NCI-H82 treated with DMSO at 0.1 percent for 48 hours (cell line): ENCODE measurements around the gene KCND3.

Experiments used
- DNase-seq: peaks from one replicate; lab custom pipeline; 2025; ENCODE audit not compliant: unreplicated experiment; lab: John Stamatoyannopoulos, UW

Gene KCND3

DNA sequence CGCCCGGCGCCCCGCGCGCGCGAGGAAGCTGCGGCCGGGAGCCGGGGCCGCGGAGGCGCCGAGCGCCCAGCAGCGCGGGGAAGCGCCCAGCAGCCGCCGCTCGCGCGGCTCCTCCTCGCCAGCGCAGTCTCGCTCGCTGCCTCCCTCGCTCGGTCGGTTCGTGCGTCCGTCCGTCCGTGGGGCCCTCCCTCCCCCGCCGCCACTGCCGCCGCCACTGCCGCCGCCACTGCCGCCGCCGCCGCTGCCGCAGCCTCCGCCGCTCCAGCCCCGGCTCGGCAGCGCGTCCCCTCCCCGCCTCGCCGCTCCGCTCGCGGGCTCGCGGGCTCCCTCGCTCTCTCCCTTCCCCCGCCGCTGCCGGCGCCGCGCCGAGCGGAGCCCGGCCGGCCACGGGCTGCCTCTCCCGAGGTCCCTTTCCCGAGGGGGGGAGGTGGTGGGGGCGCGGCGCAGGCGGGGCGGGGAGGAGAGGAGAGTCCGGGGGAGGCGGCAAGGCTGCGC is at the start of gene KCND3:
Gene KCND3, minus strand, starts transcription at position 138 of the 495 bp plus-strand sequence.
- DNase-seq: no peak

GRCh38 chr1:112034277-112034676 is 44.8 kb upstream of the KCND3 start:
- DNase-seq: no peak

DNA sequence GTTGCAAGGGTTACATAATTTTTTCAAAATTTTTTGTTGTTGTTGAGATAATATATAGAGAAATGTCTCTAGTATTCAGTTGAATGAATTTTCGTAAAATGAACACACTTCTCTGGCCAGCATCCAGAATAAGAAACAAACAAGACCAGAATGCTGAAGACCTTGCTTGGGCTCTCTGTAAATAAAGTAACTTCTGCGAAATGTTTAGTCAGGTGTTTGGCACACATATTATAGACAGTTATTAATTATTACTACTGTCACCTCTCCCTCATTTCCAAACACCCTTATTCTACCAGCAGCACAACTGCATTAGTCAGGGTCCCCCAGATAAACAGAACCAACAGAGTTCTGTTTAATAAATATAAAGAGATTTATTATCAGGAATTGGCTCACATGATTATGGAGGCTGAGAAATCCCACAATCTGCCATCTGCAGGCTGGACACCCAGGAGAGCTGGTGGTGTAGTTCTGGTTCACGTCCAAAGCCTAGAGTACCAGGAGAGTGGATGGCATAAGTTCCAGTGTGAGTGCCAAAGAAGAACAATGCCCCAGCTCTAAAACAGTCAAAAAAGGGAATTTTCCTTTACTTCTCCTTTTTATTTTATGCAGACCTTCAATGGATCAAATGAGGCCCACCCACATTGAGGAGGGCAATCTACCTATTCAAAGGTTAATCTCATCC is 44.1 kb upstream of the KCND3 start:
- no peak for DNase-seq

- no peak for DNase-seq
These were observed 40.7 kb upstream of the KCND3 start for GRCh38 chr1:112030157-112030556.

DNA sequence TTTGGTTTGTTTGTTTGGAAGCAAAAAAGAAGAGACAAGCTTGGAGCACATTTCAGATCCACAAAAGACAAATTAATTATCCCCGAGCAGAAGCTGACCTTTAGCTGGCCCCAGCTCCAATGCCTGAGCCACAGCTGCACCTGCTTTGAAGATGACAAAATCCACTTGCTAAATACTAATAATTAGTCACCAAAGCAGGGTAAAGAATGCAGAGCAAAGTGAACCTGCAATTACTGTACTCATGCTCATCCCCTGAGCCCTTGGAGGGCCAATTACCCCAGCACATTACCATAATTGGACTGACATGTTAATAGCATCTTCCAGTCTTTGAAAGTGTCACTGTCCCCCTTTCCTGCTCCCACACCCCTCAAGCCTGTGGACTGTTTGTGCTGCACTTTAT is 38.2 kb upstream of the KCND3 start:
- DNase-seq: peak; percentile 22

DNA sequence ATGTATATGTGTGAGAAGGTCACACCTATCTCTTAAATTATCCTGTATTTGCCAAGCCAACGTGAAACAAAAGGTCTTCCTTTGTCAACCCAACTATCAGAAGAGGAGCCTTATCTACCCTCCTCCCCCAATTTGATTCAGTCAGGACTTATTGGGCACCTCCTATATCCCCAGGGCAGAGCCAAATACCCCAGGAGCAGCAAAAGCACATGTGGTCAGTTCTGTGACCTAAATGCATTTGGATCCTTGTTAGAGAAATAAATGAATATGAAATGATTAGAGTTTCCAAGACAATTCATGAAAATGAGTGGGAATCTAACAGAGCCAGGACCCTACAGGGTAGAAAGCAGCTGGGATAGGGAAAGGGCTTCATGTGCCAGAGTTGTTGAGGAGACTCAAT is 37.0 kb upstream of the KCND3 start:
- DNase-seq: no peak

DNA sequence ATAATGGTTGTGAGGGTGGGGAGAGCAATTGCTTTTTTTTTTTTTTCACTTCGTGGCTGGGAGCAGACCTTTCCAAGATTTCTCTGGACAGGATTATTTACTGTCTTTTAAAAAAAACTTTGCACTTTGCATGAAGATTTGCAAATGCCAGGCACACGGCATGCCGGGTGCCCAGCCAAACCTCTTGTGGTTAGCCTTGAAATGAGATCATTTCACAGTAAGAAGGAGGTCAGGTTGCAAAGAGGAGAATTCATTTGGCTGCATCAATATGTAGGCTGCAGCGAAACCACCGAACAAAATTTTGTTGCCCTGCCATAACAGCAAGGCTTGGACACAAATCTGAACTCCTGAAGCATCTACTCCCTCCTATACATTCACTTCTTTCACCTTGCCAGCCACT is 36.5 kb upstream of the KCND3 start:
- DNase-seq: no peak

- DNase-seq: peak; percentile 64
These were observed 31.8 kb upstream of the KCND3 start for GRCh38 chr1:112021263-112021662.

GRCh38 chr1:112017183-112017582 is 27.7 kb upstream of the KCND3 start:
- DNase-seq: no peak

- DNase-seq: no peak
These were observed 23.4 kb upstream of the KCND3 start for GRCh38 chr1:112012823-112013222.

GRCh38 chr1:112011202-112011601 is 21.7 kb upstream of the KCND3 start:
- DNase-seq: no peak

GRCh38 chr1:112007169-112007568 is 17.7 kb upstream of the KCND3 start:
- DNase-seq: no peak

DNA sequence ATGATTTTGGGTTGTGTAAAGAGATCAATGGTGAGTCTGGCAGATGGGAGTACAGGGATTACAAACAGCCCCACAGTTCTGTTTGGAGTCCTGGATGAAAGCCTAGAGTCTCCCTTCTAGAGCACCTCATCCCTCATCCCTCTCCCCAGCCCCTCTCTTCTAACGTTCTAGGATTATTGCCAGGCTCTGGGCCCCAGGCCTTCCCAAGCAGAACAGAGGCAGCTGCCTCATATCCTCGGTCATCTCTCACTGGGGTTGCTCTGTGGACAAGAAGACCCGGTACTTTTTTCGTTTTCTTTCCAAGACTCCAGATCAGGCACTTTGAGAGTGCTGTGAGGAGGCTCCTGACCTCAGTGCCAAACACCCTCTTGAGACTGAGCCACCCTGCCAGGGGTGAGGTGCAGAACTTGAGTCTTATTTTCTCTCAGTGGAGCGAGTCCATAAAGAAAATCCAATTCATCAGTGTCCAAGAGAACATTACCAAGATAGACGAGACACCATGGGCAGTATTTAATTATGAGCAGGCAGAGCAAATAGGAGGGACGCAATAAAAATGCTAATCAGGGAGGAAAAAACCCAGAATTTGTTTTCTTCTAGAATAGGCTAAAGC is 17.1 kb upstream of the KCND3 start:
- no peak for DNase-seq

- DNase-seq: no peak
These were observed 14.6 kb upstream of the KCND3 start for GRCh38 chr1:112004076-112004475.

GRCh38 chr1:112002514-112002913 is 13.0 kb upstream of the KCND3 start:
- DNase-seq: no peak

DNA sequence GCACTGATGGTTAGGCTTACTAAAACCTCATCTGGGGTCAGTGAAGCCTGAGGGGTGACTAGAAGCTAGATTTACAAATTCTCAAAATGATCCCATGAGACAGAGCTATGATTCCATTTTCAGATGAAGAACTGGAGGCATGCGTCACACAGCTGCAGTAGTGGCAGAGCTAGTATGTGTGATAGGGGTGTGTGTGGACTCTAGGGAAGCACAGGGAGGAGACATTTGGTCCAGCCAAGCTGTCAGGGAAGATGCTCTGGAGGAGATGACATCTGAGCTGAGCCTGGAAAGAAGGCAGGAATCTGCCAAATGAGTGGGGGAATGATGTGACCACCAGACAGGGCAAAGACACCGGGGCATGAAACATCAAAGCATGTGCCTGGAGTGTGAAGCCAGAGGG is 12.0 kb upstream of the KCND3 start:
- DNase-seq: no peak

- DNase-seq: peak; percentile 84
These were observed 10.6 kb upstream of the KCND3 start for GRCh38 chr1:112000048-112000447.

GRCh38 chr1:111998332-111998731 is 8.9 kb upstream of the KCND3 start:
- DNase-seq: no peak

DNA sequence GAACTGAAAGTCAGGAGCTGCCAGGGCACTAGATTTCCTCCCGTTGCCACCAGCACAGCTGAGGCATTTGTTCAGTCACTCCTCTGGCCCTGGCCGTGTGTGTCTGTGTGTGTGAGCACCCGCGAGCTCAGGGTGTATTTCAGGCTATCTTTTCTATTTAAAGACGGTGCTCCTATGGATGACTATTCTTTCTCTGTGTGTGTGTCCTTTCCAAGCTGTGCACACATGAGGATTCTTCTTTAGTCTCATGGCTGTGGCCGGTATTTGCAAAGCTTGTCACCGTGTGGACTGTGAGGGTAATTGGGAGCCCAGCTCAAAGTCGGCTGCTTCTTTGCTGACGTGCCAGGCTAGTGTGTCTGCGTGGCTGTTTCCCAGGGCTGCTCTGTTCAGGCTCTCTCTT is 3.0 kb upstream of the KCND3 start:
- no peak for DNase-seq

DNA sequence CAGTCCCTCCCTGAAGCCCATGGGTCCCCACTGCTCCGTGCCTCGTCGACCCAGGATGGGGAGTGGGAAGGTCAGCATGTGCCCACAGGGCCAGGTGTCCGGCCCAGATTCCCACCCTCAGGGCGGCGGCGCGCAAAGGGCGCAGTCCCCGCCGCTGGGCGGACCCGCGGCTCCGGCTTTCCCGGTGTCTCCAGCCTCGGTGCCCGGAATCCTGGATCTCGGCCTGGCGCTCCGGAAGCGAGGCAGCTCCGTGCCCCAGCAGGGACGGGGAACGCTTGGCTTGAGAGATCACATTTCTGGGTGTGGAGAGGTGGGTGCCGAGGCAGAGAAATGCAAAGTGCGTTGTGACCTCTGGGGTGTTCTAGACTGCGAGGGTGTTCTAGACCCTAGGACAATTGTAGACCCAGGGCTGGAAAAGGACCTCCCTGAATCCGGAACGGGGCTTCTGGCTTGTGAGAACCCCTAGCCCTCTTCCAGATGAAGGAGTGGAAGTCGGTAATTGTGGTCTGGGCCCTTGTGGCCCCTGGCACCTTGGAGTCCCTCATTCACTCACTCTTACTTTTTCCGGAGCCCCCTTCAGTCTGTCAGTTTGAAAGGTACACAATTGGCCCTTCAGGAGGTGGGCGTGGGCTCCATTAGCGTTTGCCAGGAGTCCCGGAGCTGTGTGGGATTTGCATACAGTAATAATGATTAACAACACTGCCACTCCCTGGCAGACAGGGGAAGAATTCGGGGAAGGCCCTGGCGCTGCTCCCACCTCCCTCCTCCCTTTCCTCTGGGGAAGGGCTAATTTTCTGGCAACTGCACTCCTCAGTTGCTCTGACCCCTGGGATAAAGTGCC is 1.6 kb upstream of the KCND3 start:
- peak; percentile 70 for DNase-seq

DNA sequence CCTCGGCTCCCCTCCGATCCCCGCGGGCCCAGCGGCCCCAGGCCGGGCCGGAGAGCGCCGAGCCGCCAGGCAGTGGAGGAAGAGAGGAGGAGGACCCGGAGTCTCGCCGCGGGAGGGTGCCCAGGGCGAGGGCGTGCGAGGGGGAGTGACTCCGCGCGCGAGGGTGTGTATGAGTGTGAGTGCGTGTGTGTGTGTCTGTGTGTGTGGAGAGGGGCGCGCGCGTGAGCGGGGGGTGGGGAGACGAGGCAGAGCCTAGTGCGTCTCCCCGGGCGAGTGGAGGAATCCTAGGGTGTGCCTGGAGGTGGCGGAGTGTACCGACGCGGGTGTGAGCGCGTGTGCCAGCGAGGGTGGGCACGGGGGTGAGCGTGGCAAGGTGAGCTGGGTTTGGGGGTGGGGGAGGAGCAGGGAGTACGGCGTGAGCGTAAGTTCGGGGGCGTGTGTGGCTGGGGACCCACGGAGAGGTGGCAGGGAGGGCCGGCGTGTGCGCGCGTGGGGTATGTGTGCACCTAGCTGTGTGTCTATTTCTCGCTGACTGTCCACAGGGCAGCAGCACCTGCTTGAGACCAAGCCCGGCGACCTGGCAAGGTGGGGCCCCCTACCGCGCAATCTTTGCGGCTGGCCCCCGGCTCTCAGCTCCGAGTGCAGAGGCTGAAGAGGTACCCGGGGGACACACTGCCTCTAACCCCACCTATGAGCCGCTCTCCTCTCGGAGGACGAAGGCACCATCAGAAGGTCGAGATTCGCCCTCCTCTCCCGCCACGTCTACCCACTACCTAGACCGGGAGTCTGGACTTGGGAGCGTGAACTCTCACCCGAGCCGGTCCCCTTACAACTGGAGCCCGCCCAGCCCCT is 784 bp upstream of the KCND3 start:
- DNase-seq: no peak
